HepG2 (cell line): ENCODE measurements around the gene RPL3. TPM values are rescaled to one million over a fixed set of nuclear protein-coding genes. Genes with fewer than 3 reads are reported as not detected.

ENCODE experiments used
- NFAT5 ChIP-seq: sonication (generic); formaldehyde crosslinking; IDR thresholded peaks from 2 replicates; pipeline ENCODE4 v1.4.0; 2020; ENCODE audit warnings: missing genetic modification reagents
- REL ChIP-seq: sonication (generic); formaldehyde crosslinking; conservative IDR thresholded peaks from 2 replicates; pipeline ENCODE4 v1.8.0; 2022; ENCODE audit warnings: mild to moderate bottlenecking, missing genetic modification reagents, moderate library complexity
- TBP ChIP-seq: sonication (generic); formaldehyde crosslinking; IDR thresholded peaks from 2 replicates; pipeline ENCODE4 v1.5.0; 2020; ENCODE audit warnings: missing genetic modification reagents
- ZNF142 ChIP-seq: sonication (generic); formaldehyde crosslinking; IDR thresholded peaks from 2 replicates; pipeline ENCODE4 v1.4.0; 2020; ENCODE audit warnings: missing genetic modification reagents
- ZNF251 ChIP-seq: sonication (generic); formaldehyde crosslinking; IDR thresholded peaks from 2 replicates; pipeline ENCODE4 v1.9.0; 2021; ENCODE audit warnings: mild to moderate bottlenecking, missing genetic modification reagents
- ZNF616 ChIP-seq: sonication (generic); formaldehyde crosslinking; IDR thresholded peaks from 2 replicates; pipeline ENCODE4 v1.5.0; 2020; ENCODE audit warnings: low read depth, mild to moderate bottlenecking, missing genetic modification reagents
- polyA plus RNA-seq, 8 experiments: library from polyadenylated mRNA; depleted of rRNA in 3 of 8; stranded (reverse) in 7 of 8; unstranded in 1 of 8; fragments of >200 nt; fragmentation: Illumina TruSeq in 4 of 8; extraction: Trizol in 4 of 8; gene quantifications; 2 replicates each; pipeline versions ENCODE4 v1.2.1 to v1.2.3, GENCODE V29; 2011 to 2016; ENCODE audit warnings: low read depth in 4 of 8, missing spikeins in 1 of 8, mixed read lengths in 1 of 8; ENCODE audit not compliant: insufficient read depth in 1 of 8
- total RNA-seq, 5 experiments: library from RNA; depleted of rRNA; stranded (reverse); fragments of >200 nt; fragmentation: Illumina TruSeq; extraction: Trizol; gene quantifications; 2 replicates each; pipeline ENCODE4 v1.2.3, GENCODE V29; 2016; ENCODE audit warnings: low read depth in 1 of 5

The RPL3 gene
- total and polyA plus RNA-seq, 2 of the 13 experiments (the other 11 are each of a cell fraction or from before 2014, with no cell fraction given): 1,051 to 3,279 TPM

GRCh38 chr22:39317775-39318506, 1.5 kb downstream of the RPL3 start (continued):
- TF ChIP-seq ZNF142 (CRISPR knock-in tag) (no peak), ZNF616 (CRISPR knock-in tag) (no peak), NFAT5 (CRISPR knock-in tag) (no peak), TBP (CRISPR knock-in tag) (no peak), ZNF251 (CRISPR knock-in tag) (no peak), REL (no peak)
